Left forelimb (tissue), 1 donor: ENCODE data around the gene THTPA.

Experiments used
- DNase-seq: peaks from one replicate; pipeline ENCODE4 v3.0.0-alpha.2; 2018; ENCODE audit warnings: low spot score

The THTPA gene

DNA sequence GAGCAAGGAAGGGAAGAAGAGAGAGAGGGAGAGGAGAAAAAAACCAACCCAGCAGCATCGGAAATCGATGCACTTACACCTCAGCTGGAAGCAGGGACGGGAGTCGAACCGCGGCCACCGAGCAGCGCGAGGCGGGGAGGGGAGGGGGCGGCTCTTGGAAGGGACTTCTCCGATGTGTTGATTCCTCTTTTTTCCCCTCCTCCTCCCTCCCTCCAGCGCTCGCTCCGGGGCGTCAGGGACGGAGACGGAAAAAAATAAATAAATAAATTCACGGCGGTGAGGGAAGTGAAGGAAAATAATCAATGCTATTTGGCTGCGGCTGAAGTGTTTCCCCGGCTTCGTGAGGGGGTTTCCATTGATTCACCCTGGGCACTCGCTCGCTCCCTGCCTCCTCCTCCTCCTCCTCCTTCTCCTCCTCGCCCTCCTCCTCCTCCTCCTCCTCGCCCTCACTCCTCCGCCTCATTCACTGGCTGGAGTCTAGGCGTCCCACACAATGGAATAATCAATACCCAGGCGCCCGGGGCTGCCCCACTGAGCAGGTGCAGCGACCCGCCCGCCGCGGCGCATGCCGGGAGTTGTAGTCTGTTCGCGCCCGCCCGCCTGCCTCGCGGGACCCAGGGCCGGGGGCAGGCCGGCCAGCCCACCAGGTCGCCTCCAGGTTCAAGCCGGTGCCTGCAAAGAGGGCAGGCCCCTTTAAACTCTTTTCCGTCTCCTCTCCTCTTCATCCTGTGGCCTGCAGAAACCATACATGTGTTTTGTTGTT, 4.6 kb upstream of the THTPA start, which contains the start of gene ZFHX2:
Gene ZFHX2 (minus strand): TSS at position 500 of the 763 bp plus-strand sequence. CDS start 16,440 bp downstream, outside the sequence.
- peak; percentile 84 for DNase-seq

DNA sequence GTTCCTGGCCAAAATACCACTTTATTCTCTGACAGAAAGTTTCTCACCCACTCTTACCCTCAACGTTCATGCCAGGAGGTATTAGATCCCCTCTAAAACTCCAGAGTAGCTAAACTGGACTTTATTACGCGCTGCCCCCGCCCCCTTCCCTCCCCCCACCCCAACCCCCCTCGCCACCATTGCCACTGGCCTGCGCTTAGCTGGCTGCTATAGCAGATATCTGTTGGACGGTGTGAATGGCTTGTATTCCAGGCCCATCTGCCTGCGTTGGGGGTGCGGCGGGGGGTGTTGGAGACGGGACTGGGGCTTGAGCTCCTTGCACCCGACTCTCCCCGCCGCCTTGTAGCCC, 564 bp upstream of the THTPA start:
- DNase-seq: no peak

DNA sequence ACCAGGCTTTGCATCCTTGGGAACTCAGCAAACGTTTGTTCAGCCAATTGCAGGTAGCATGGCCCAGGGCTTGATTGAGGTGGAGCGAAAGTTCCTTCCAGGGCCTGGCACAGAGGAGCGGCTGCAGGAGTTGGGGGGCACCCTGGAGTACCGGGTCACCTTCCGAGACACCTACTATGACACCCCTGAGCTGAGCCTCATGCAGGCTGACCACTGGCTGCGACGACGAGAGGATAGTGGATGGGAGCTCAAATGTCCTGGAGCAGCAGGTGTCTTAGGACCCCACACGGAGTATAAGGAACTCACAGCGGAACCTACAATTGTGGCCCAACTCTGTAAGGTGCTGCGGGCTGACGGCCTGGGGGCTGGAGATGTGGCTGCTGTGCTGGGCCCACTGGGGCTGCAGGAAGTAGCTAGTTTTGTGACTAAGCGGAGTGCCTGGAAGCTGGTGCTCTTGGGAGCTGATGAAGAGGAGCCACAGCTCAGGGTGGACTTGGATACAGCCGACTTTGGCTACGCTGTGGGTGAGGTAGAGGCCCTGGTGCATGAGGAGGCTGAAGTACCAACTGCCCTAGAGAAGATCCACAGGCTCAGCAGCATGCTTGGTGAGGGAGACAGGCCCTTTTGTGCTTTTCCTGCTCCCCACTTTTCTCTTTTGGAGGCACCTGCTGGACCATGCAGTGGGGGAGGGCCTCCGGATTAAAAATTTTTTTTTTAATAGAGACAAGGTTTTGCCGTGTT, 799 bp downstream of the THTPA start:
- DNase-seq: no peak

DNA sequence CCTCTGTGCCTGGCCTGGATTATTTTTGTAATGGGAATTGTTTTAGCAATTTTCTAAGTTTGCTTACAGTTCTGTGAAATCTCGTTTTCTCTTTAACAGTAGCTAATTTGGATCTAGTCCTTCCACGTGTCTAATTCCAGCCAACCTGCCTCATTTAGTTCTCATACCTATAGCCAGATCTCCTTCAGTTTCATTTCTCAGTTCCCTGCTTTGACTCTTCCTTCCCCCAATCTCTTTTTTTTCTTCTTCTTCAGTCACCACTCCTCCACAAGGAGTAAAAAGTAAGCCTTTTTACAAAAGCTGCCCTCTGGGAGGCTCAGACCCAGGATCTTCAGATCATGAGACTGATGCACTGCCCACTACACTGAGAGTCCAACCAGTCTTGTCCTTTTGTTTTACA, 1.4 kb downstream of the THTPA start:
- DNase-seq: no peak

DNA sequence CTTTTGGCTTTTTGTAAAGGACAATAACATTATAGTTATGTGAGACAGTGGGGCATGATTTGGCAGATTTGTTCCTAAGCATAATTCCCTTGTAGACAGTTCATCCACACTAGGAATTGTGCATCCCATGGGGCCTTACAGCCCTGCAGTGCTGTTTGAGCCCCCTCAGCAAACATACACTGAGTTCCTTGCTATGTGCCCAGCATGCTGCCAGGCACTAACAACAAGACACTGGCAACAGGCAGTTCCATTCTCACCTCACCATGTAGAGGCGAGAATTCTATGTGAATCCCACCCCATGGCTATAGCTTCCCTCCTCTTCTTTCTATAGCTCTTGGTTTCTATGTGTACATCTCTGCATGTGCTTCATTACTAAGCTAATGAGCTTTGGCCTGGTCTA, 1.9 kb downstream of the THTPA start:
- DNase-seq: no peak

DNA sequence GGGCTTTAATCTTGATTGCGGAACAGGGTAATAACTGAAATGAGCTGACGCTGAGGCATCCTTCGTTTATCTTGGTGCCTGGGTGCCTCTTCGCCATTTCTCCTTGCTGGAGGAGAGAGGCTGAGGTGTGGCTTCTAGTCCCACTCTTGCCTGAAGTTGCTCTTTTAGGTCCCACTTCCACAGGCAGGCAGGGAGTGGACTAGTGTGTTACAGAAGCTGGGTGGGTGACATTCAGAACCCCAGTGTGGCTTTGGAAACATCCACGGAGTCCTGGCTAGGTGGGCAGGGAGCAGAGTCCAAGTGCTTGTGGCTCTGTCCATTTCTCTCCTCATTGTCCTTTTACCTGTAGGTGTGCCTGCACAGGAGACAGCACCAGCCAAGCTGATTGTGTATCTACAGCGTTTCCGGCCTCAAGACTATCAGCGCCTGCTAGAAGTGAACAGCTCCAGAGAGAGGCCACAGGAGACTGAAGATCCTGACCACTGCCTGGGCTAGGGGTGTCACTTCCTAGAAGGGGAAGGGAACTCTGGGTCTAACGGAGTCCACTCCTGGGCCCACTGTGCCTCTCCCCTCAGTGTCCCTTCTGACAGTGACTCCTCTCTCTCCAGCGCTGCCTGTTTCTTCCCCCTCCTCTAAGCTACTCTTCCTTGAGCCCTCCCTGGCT, 2.4 kb downstream of the THTPA start:
- DNase-seq: no peak

DNA sequence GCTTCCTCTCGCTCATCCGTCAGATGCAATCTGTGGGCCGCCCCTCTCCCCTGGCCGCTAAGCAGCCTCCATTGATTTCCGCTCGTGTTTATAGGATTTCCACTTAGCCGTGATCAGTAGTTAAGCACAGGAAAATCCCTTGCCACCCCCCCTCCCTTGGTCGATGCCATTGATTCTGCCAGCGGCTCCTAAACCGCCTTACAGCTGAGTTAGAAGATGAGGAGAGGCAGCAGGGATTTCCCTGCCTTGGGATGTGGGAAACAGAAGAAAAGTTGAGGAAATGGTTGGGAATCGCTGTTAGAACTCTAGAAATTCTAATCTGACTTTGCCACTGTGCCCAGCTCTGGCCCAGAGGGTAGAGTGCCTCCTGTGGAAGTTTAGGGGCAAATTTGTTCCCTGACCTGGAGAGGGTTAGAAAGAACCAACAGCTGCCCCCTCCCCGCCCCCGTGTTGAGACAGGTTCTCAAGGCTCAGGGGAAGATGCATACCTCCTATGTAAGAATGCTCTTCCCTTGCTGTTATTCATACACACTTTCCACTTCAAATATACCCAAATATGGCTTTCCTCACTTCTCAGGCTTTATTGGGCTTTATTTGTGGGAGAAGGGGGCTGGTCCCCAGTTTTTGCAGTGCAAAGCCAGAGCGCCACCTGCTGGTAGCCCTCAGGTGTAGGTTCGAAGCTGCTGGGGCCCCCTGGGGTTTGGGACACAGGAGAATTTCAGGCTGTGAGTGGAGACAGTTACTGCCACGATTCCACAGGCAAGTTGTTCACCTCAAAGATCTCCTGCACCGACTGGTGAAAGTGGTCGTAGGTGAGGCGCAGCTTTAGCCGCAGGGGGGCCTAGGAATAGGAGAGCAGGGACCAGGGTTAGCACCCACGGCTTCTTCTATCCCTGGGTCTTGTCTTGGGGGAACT, 3.2 kb downstream of the THTPA start:
- no peak for DNase-seq

DNA sequence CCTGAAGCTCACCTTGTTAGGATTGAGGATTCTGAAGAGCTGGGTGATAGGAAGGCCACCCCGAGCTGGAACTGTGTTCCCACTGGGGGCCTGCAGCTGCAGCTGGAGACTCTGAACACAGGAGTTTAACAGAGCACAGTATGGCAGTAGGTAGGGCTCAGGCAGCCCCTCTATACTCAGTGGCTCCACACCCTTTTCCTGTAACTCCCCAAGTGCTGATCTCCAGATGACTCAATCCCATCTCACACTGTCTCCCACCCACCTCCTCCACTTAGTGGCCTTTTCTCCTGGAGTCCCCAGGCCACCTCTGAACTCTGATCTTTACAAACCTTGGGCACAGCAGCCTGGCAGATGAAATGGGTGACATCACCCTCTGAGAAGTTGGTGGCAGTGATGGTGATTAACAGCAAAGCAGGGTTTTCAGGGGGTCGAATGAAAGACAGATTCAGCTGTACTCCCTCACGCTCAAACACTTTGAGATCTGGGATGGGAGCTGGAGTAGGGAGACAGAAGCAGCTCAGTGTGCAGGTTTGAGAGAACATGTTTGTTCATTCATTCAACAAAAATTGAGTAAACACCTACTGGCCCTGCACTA, 4.0 kb downstream of the THTPA start:
- DNase-seq: no peak

DNA sequence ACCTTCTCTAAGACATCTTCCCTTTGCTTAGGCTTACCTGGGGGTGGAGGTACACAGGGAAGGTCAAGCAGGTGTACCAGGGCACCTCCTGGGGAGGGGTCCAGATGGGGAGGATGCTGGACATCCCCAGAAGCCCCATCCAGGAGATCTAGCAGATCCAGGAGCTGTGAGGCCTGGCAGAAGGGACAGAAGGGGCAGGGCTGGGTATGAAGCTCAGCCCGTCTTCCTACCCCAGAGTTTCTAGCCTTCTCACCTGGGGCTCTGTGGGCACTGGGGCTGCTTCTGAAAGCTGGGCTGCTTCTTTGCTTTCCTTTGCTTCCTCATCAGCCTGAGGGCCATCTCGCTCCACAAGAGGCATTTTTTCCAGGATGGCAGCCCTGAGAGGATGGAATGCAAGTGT, 5.2 kb downstream of the THTPA start:
- DNase-seq: no peak

DNA sequence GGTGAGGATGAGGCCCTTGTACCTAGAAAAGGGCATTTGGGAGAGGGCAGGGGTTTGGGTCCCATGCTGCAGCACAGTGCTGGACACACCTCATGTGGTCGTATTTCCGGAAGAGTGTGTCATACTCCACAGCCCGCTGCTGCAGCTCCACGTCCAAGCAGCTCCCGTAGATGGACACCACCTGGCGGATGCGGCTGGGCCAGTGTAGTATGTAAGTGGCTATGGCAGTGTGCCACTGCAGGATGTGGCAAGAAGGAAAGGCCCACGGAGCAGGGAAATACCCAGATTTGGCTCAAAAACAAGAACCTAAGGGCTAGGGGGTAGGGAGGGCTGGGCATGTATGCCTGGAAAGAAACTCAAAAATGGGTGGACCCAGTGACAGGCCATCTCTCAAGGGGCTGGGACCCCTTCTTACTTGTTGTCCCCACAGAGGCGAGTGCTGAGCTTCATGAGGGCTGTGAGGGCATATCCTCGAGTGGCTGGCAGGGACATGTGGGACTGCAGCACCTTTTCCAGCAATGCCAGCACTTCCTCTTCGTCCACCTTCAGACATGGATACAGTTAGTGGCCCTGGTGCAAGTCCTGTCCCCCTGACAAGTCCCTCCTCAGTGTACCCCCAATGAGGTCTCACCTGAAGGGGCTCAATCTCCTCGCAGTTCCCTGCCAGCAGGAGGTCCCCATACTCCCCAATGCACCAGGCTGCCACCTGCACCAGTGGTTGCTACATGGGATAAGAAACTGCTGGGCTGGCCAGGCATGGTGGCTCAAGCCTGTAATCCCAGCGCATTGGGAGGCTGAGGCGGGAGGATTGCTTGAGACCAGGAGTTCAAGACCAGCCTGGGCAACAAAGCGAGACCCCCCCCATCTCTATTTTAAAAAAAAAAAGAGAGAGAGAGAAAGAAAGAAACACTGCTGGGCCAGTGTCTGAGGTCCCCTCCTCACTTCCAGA, 6.1 kb downstream of the THTPA start:
- DNase-seq: no peak

DNA sequence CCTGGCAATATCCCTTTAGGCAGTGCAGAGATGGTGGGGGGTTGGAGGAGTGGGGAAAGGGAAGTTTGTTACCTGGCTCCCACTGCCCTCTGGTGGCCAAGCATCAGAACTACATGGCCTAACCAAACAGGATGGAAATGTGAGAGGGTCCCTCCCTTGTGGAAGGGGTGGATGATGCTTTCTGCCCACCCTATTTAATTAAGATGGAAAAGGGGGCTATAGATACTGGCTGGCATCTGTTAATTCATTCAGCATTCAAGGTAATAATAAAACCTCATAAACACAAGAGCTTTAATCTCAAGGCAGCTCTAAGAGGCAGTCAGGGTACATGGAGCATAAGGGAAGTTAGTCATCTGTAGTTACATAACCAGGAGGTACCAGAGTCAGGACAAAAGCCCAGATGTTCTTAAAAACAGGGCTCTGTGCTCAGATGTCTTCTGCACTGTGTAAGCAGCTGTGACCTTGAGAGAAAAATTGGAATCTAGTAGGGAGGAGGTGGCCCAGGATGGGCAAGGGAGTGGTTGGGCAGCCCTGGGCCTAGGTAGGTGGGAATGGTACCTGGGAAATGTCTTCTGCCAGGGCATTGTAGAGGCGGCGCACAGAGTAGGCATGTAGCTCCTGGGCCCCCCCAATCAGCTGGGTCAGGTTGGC, 6.9 kb downstream of the THTPA start:
- DNase-seq: no peak

DNA sequence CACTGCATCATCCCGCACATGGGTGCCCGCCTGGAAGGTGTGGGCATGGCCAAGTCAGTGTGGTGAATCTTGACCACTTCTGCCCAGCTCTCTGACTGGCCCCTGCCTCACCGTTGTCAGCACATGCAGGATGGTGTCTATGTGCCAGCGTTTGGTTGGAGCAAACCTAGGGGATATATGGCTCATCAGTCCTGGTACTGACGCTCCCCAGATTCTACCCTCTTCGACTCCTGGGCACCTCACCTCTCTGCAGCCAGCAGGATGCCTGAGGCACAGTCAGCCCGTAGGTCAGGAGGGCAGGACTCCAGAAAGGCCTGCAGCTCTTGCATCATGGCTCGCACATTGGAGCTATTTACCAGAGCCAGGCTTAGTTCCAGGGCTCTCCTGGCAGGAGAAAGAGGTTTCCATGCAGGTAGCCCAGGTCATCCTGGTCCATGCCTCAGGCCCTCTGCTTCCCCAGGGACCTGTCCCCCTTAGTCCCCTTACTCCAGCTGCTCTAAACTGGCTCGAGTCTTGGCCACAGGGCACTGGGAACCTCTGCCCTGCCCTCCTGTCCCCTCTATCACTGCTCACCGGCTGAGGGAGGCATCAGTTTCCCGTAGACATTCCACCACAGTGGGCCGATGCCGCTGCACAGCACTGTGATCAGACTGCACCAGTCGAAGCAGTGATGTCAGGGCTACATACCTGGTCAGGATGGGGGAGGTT, 7.6 kb downstream of the THTPA start:
- no peak for DNase-seq

DNA sequence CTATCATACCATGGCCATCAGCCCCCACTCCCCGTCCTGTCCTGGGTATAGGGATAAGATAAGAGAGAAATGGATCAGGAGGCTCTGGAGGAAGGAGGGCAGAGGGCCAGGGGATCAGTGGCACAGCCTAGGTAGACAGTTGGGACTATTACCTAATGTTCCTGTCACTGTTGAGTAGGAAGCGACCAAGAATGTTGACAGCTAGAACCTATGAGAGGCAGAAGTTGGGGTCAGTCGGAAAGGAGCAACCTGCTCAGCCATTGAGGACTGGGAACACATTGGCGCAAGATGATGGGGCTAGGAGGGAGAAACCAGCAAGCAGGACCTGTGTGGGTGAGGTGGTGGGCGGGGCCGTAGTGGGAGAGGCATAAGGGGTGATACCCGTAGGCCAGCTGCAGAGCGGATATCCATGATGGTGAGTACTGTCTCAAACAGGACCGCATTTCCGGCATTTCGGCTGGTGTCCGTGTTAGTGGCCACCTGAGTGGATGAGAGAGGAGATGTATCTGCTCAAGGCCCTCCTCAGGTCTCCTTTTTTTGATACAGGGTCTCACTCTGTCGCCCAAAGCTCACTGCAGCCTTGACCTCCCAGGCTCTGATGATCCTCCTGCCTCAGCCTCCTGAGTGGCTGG, 8.2 kb downstream of the THTPA start:
- DNase-seq: no peak

DNA sequence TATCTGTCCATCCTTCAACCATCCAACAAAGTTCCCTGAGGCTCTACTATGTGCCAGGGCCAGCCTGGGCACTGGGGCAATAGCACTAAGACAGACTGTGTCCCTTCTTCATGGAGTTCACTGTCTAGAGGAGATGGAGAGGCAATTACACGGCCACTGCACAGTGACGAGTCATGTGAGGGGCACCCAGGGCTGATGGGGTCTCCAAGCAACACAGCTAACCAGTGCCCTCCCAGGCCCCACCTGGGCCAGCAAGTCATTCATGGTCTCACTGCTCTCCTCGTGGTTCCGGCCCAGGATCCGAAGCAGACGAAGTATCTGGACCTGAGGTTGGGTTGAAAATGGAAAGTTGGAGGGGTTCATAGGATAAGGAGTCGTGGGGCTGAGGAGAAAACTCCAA, 8.8 kb downstream of the THTPA start:
- DNase-seq: no peak

DNA sequence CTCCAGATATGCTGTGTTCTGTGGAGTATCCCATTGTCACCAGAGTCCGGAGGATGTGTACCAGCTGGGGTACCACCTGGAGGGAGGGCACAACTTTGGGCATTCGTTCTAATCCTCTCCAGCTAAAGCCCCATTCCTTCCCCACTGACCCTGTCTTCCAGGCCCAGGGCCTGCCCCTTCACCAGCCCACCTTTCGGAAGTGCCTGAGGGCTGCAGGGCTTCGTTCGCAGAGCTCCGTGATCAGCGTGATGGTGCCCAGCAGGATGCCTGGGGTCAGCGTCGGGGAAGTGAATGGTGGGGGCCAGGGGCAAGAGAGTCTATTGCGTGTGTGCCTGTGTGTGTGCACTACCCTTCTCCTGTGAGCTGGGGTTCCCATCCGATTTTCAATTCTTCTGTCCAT, 9.6 kb downstream of the THTPA start:
- DNase-seq: no peak

DNA sequence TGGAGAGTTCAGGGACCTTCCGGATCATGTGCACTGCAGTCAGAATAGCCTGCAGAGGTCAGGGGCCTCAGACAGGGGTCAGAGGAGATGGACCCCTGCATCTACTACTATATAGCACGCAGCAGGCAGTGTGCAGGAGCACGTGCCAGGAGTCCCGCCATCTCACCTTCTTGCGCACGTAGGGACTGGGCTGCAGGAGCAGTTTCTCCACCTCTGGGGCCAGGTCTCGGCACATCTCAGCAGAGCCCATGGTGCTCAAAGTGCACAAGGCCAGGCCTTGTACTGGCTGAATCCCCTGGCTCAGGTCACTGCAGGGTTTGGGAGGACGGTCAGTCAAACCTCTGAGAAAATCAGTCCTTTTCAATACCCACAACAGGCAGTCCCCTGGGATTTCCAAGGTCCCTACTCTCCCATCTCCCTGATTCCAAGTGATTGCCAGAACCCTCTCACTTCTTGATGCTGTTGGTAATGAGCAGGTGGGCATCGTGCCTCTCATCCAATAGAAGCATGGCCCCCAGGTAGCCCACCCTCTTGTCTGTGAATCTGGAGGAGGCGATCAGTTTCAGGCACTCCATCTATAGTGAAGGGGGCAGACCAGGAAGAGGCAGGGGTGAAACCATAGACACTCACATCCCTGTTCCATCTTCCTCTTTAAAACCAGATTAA, 10.2 kb downstream of the THTPA start:
- no peak for DNase-seq

DNA sequence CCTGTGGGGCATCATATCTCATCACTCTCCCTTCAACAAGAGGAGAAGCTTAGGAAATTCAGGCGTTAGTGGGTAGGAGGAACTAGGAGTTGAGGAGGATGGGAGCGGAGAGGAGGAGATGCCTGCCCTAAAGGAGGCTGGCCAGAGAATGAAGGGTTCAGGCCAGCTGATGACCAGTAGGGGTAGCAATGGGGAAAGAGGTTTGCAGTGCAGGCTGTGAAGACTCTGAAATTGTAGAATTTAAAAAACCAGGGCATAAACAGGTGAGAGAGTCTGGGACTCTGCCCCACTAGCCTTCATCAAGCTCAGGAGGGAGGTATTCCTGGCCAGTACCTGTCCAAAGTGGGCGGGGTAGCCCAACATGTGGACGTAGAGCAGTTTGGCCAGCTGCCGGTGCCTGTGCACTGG, 10.7 kb downstream of the THTPA start:
- DNase-seq: no peak
